ENCODE results near the gene EHHADH. TPM values are rescaled to one million over a fixed set of nuclear protein-coding genes. Genes with fewer than 3 reads are reported as not detected.

The EHHADH gene
- total RNA-seq, 1 experiment from 2014 or later, result 20.1 TPM

DNA sequence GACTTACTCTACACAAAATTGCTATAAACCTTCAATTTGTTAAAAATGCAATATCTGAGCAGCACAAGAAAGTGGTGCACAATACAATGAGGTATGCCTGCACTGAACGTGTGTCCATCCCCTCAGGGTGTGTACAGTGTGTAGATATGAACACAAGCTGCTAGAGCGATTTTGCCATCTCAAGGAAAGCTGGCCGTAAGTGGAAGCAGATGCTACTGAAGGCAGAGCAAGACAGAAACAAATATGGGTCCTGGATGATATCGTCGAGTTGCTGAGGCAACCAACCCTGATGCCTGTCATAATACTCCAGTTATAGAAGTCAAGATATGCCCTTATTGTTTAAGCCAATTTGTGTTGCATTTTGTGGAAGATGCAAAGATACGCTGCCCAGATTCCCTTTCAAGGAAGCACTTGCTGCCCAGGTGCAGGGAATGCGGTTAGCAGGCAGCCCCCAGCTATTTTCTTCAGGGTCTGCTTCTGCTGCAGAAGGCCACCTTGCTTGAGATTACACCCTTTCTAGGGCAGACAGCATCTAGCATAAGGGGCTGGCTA is 25.8 kb upstream of the EHHADH start:
- TF ChIP-seq CTCF (IDR thresholded peaks at IDR 0.05; ENCODE audit: unreplicated experiment), result no peak
- Mint-ChIP-seq H3K9me3 (ENCODE audit: low read depth, unreplicated experiment) (no peaks in the 10 kb centered on the region), H3K36me3 (ENCODE audit: insufficient read depth, unreplicated experiment) (peaks cover 23% of the 10 kb centered on the region), H3K27ac (ENCODE audit: unreplicated experiment) (peak overlapping the region; percentile 14), H3K4me1 (ENCODE audit: low read depth, unreplicated experiment) (peaks cover 22% of the 10 kb centered on the region), H3K27me3 (ENCODE audit: unreplicated experiment) (no peaks in the 10 kb centered on the region), H3K4me3 (ENCODE audit: low read depth, unreplicated experiment) (no peak overlapping the region)
- BruUV-seq (replicated peaks), result no TSS peak
- intact Hi-C loops (cut with micrococcal nuclease; ENCODE audit: unreplicated experiment), result no loop called here
- no peak for DNase-seq
- CTCF ChIA-PET, result no interaction called here

GRCh38 chr3:185276415-185276814 is 22.6 kb upstream of the EHHADH start:
- no peaks in the 10 kb centered on the region for H3K27me3 Mint-ChIP-seq (ENCODE audit: unreplicated experiment)
- no peaks in the 10 kb centered on the region for H3K9me3 Mint-ChIP-seq (ENCODE audit: low read depth, unreplicated experiment)
- H3K4me3 Mint-ChIP-seq (ENCODE audit: low read depth, unreplicated experiment), result no peak overlapping the region
- no peaks in the 10 kb centered on the region for H3K36me3 Mint-ChIP-seq (ENCODE audit: insufficient read depth, unreplicated experiment)
- no peak for TF ChIP-seq CTCF (IDR thresholded peaks at IDR 0.05; ENCODE audit: unreplicated experiment)
- no TSS peak for BruUV-seq (replicated peaks)
- H3K27ac Mint-ChIP-seq (ENCODE audit: unreplicated experiment), result no peak overlapping the region
- peaks cover 10% of the 10 kb centered on the region for H3K4me1 Mint-ChIP-seq (ENCODE audit: low read depth, unreplicated experiment)
- intact Hi-C loops (cut with micrococcal nuclease; ENCODE audit: unreplicated experiment), result no loop called here
- DNase-seq, result no peak
- CTCF ChIA-PET, result no interaction called here

DNA sequence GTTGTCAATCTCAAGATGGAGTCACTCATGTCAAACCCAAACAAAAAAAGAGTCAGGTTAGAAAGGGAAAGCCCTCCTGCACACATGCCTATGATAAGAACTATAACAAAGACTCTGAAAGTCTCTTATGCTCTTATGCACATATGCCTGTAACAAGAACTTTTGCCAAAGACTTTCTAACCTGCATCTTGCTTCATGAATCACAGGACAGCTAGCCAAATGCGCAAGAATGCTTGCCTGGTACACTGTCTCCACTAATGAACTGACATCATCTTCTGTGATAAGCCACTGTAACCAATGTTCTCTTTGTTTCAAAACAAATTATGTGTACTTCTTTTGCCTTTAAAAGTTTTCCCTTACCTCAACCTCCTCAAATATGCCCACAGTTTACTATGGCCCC is 18.2 kb upstream of the EHHADH start:
- no peak for TF ChIP-seq CTCF (IDR thresholded peaks at IDR 0.05; ENCODE audit: unreplicated experiment)
- Mint-ChIP-seq H3K27me3 (ENCODE audit: unreplicated experiment) (peaks cover 8% of the 10 kb centered on the region), H3K9me3 (ENCODE audit: low read depth, unreplicated experiment) (no peaks in the 10 kb centered on the region), H3K27ac (ENCODE audit: unreplicated experiment) (no peak overlapping the region), H3K4me3 (ENCODE audit: low read depth, unreplicated experiment) (no peak overlapping the region), H3K4me1 (ENCODE audit: low read depth, unreplicated experiment) (peaks cover 16% of the 10 kb centered on the region), H3K36me3 (ENCODE audit: insufficient read depth, unreplicated experiment) (no peaks in the 10 kb centered on the region)
- DNase-seq, result no peak
- BruUV-seq (replicated peaks), result no TSS peak
- CTCF ChIA-PET, result no interaction called here
- intact Hi-C loops (cut with micrococcal nuclease; ENCODE audit: unreplicated experiment), result no loop called here

DNA sequence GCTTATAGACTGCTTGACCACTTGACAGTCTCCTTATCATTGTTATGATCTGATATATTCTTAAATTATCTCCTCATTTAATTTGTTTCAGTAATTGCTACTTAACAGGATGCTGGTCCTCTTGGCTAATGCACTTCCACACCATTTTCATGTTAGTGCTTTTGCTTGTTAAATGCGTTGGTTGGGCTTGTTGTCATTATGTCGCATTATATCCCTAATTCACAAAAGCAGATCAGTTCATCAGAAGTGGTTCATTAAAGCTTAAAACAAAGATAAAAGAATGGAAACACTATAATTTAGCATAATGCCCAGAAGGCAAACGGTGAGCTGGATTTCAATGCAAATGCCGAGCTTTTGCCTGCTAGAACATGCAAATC is 17.1 kb upstream of the EHHADH start:
- intact Hi-C loops (cut with micrococcal nuclease; ENCODE audit: unreplicated experiment), result loop anchor here (1.0 kb wide), 1 partner anchor 396 kb away; no protein-coding TSS in a partner anchor
- H3K9me3 Mint-ChIP-seq (ENCODE audit: low read depth, unreplicated experiment), result no peaks in the 10 kb centered on the region
- peaks cover 8% of the 10 kb centered on the region for H3K27me3 Mint-ChIP-seq (ENCODE audit: unreplicated experiment)
- TF ChIP-seq CTCF (IDR thresholded peaks at IDR 0.05; ENCODE audit: unreplicated experiment), result no peak
- no peak overlapping the region for H3K4me3 Mint-ChIP-seq (ENCODE audit: low read depth, unreplicated experiment)
- H3K4me1 Mint-ChIP-seq (ENCODE audit: low read depth, unreplicated experiment), result peaks cover 18% of the 10 kb centered on the region
- no peak overlapping the region for H3K27ac Mint-ChIP-seq (ENCODE audit: unreplicated experiment)
- BruUV-seq (replicated peaks), result no TSS peak
- CTCF ChIA-PET, result interaction anchor here (0.9 to 1.1 kb wide), 2 partner anchors 37 to 393 kb away, joined by 3 to 4 read pairs; no protein-coding TSS in a partner anchor
- no peak for DNase-seq
- no peaks in the 10 kb centered on the region for H3K36me3 Mint-ChIP-seq (ENCODE audit: insufficient read depth, unreplicated experiment)

Measured in Calu3 (cell line).